PC-3 (cell line): Measurements from ENCODE around the gene CRB1.

Experiments used
- CTCF ChIP-seq: fragments of 300-600 bp; sonication (generic); conservative IDR thresholded peaks from 2 replicates; pipeline ENCODE4 v1.5.1; 2017; ENCODE audit warnings: antibody characterized with exemption, low read depth, mild to moderate bottlenecking, low read length
- EZH2 ChIP-seq: fragments of 300-600 bp; sonication (generic); IDR thresholded peaks from one replicate; pipeline ENCODE4 v1.6.1; 2017; ENCODE audit warnings: antibody characterized with exemption, mild to moderate bottlenecking, low read length; ENCODE audit not compliant: unreplicated experiment
- EZH2phosphoT487 ChIP-seq: fragments of 300-600 bp; sonication (generic); IDR thresholded peaks from 2 replicates; pipeline ENCODE4 v1.6.1; 2018; ENCODE audit warnings: mild to moderate bottlenecking, antibody characterized with exemption, low read length, borderline replicate concordance

GRCh38 chr1:197402189-197402588, 134.1 kb downstream of the CRB1 start:
- TF ChIP-seq CTCF (no peak), EZH2 (no peak), EZH2phosphoT487 (no peak)
